Muscle of back (tissue), 11 donors: ENCODE results near the gene FRS3. TPM values are rescaled to one million over a fixed set of nuclear protein-coding genes. Genes with fewer than 3 reads are reported as not detected.

Experiments
- DNase-seq, 3 donors: peaks; one replicate each; pipeline versions ENCODE4 v3.0.0 to v3.0.0-alpha.2; 2013
- polyA plus RNA-seq, 10 donors: library from polyadenylated mRNA; unstranded; fragments of 120-200 nt; gene quantifications; one replicate each; pipeline ENCODE4 v1.2.1, GENCODE V29; 2013; ENCODE audit not compliant: insufficient read length in 10 of 10

Gene FRS3
- polyA plus RNA-seq, 10 donors = 5.5 to 8.4 (median 6.2) TPM

GRCh38 chr6:41728954-41729353 is 50.7 kb downstream of the FRS3 start:
- no peak for DNase-seq

DNA sequence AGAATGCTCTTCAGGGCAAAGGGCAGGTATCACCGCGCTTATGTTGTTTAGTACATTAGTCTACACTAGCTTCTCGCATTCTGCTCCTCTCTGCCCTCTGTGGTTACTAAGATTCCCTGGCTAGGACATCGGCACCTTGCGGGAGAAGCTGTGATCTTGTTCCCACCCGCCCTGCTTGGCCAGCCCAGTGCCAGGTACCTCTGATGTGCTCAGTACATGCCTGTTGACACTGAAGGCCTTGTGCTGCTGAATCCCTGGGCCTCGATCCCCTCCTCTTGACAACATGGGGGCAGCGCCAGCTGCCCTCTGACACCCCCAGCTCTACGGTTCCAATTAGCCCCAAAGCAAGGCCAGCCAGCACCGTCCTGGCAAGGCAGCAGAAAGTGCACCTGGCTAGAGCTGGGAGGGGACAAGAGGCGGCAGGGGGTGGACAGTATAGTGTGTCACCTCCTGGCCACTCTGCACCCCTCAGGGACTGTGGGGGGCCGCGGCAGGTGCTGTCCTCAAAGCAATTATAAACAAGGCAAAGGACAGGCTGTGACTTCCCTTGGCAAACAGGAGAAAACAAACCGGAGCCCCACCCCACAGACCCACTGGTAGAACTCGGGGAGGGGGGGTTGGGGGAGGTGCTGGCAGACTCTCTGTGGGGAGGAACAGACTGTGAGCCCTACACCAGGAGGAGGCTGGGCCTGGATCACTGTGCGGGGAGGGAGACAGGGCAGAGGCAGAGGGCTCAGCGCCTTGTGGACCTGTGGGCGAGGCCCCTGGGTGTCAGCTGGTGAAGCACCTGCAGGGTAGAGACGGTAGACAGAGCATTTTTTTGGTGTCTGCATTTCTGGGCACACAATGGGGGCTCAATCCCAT is 51.4 kb downstream of the FRS3 start:
- DNase-seq = no peak

GRCh38 chr6:41727705-41728072 is 52.0 kb downstream of the FRS3 start:
- no peak for DNase-seq

DNA sequence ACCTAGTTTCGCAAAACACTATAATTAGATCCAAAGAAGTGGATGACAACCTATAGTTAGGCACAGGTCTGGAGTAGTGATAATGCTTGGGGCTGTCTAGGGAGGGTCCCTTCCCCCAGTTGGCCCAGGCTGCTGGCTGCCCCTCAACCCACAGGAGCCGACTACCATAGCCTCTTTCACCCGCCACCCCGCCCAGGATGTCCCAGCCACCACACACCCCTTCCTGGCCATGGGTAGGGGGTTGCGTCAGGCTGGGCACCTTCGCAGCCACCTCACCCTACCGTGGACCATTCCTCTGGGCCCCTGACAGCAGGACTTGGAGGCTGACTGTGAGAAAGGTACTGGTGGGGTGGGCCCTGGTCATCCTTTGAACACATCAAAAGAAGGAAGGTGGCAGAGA is 52.8 kb downstream of the FRS3 start:
- no peak for DNase-seq

GRCh38 chr6:41724586-41725501 is 54.9 kb downstream of the FRS3 start:
- no peak for DNase-seq

GRCh38 chr6:41724228-41724580 is 55.5 kb downstream of the FRS3 start:
- no peak for DNase-seq

GRCh38 chr6:41723530-41724227 is 56.0 kb downstream of the FRS3 start:
- DNase-seq = peak in 2 of 3 donors; percentile 67 to 74

DNA sequence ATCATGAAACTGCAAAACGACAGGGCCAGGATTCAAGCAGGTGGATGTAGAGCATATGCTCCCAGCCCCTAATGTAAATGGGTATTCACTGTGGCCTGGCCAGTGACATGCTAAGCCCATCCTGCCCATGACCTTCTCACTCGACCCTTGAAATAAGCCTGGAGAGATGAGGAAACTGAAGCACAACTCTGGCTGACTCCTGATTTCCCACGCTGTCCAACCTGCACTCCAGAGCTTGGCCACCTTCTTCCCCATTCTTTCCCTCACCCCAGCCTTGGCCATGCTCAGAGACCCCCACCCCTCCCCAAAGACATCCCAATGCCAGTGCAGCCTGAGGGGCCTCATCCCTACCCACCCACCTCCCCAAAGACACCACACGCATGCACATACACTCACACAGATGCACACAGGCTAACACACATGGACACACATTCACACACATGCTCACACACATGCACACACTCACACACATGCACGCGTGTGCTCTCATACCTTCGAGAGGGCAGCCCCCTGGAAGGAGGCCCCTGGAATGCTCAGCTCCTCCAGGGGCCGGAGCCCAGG is 56.7 kb downstream of the FRS3 start:
- no peak for DNase-seq

DNA sequence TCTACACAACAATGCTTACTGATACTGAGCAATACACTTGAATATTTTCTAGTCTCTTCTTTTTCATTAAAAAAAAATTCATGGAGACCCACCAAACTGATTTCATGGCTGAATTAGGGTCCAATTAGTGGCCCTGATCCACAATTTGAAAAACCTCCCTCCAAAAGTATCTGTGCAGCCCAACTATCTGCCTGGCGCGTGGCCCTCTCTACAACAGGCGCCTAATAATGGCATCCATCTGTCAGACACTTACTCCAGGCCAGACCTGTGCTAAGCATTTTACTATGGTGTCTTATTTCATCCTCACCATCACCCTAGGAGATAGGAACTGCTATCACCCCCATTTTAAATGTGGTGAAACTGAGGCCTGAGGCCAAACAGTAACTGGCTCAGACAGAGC is 58.3 kb downstream of the FRS3 start:
- no peak for DNase-seq

DNA sequence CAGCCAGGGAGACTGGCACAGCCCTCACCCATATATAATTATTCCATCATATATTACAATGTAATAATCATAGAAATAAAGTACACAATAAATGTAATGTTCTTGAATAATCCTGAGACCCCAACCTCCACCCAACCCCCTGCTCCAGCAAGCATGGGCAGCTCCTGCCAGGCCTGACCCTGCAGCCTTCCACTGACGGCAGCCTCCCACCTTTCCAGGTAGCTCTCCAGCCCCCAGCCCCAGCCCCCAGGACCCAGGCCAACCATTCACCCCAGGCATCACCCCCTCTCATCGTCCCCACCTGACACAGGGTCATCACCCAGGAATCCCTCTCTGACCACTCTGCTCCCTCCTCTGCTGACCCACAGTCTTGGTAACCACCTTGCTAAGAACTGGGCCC is 58.9 kb downstream of the FRS3 start:
- DNase-seq = no peak

GRCh38 chr6:41720262-41720620 is 59.5 kb downstream of the FRS3 start:
- DNase-seq = no peak

Other genes starting within 250 kb of the FRS3 start
- 10 to 100 TPM in 9 of 10 donors, 1 to 10 TPM in 1; 8.4 to 14.1 (median 12.3) TPM for gene FOXP4, start 233.5 kb downstream of the FRS3 start, polyA plus RNA-seq
- gene MDFI, start 141.4 kb downstream of the FRS3 start, polyA plus RNA-seq = 10 to 100 TPM; 31.7 to 71.3 (median 48.7) TPM
- 10 to 100 TPM in 1 of 10 donors, 1 to 10 TPM in 9; 4.6 to 10.6 (median 6.8) TPM for gene TFEB, start 44.3 kb downstream of the FRS3 start, polyA plus RNA-seq
- gene PGC, start 32.5 kb downstream of the FRS3 start, polyA plus RNA-seq = not detected
- 1 to 10 TPM; 1.0 to 4.1 (median 2.5) TPM for gene PRICKLE4, start 882 bp upstream of the FRS3 start, polyA plus RNA-seq
- gene TOMM6, start 7.8 kb upstream of the FRS3 start, polyA plus RNA-seq = 100 to 1,000 TPM; 154 to 176 (median 165) TPM
- gene USP49, start 115.5 kb upstream of the FRS3 start, polyA plus RNA-seq = 1 to 10 TPM; 3.4 to 7.8 (median 5.2) TPM
- 10 to 100 TPM; 17.2 to 20.5 (median 18.1) TPM for gene MED20, start 141.2 kb upstream of the FRS3 start, polyA plus RNA-seq
- gene BYSL, start 141.6 kb upstream of the FRS3 start, polyA plus RNA-seq = 10 to 100 TPM; 25.5 to 36.8 (median 33.2) TPM
- 10 to 100 TPM; 55.3 to 81.9 (median 67.8) TPM for gene CCND3, start 161.9 kb upstream of the FRS3 start, polyA plus RNA-seq